Neural cell (in vitro differentiated cells): ENCODE measurements around the gene YAF2. TPM values are rescaled to one million over a fixed set of nuclear protein-coding genes. Genes with fewer than 3 reads are reported as not detected.

Experiments
- H2AFZ ChIP-seq: fragments of 200-600, 300-800 bp; sonication (generic), shearing (Covaris generic); 2 replicates; pipeline ENCODE4 v1.6.0; 2014; ENCODE audit warnings: low read depth, mild to moderate bottlenecking, antibody characterized with exemption, low read length, moderate library complexity
- H3F3A ChIP-seq: fragments of 200-600 bp; shearing (Covaris generic); 2 replicates; pipeline ENCODE4 v1.6.1; 2016; ENCODE audit warnings: mild to moderate bottlenecking, moderate library complexity, mixed read lengths, antibody characterized with exemption, low read length; ENCODE audit not compliant: insufficient read depth, poor library complexity, severe bottlenecking
- H3K27ac ChIP-seq: fragments of 200-600, 300-800 bp; sonication (generic), shearing (Covaris generic); 2 replicates; pipeline ENCODE4 v1.5.1; 2014; ENCODE audit warnings: mild to moderate bottlenecking, low read length, moderate library complexity
- H3K27me3 ChIP-seq: fragments of 300-800, 200-600 bp; sonication (generic), shearing (Covaris generic); 2 replicates; pipeline ENCODE4 v1.6.0; 2014; ENCODE audit warnings: mild to moderate bottlenecking, low read depth, low read length, moderate library complexity; ENCODE audit not compliant: insufficient read depth
- H3K36me3 ChIP-seq: fragments of 300-800, 200-600 bp; sonication (generic), shearing (Covaris generic); 2 replicates; pipeline ENCODE4 v1.5.1; 2014; ENCODE audit warnings: mild to moderate bottlenecking, antibody characterized with exemption, low read length, moderate library complexity; ENCODE audit not compliant: insufficient read depth
- H3K4me2 ChIP-seq: fragments of 300-800, 200-600 bp; sonication (generic), shearing (Covaris generic); 2 replicates; pipeline ENCODE4 v1.6.0; 2014; ENCODE audit warnings: mild to moderate bottlenecking, low read length
- H3K4me3 ChIP-seq: fragments of 300-800, 200-600 bp; sonication (generic), shearing (Covaris generic); 2 replicates; pipeline ENCODE4 v1.5.1; 2014; ENCODE audit warnings: mild to moderate bottlenecking, low read length, moderate library complexity
- H3K79me2 ChIP-seq: fragments of 200-600 bp; shearing (Covaris generic); replicated peaks from 2 replicates; pipeline ENCODE4 v1.6.0; 2014; ENCODE audit warnings: mild to moderate bottlenecking, low read length, moderate library complexity; ENCODE audit not compliant: insufficient read depth
- H3K9ac ChIP-seq: fragments of 300-800, 200-600 bp; sonication (generic), shearing (Covaris generic); 2 replicates; pipeline ENCODE4 v1.6.1; 2016; ENCODE audit warnings: mild to moderate bottlenecking, low read length, mixed read lengths
- H3K9me2 ChIP-seq: fragments of 200-600 bp; shearing (Covaris generic); 2 replicates; pipeline ENCODE4 v1.6.1; 2016; ENCODE audit warnings: mild to moderate bottlenecking, low read length, mixed read lengths; ENCODE audit not compliant: insufficient read depth
- H3K9me3 ChIP-seq: fragments of 200-600, 300-800 bp; sonication (generic), shearing (Covaris generic); 2 replicates; pipeline ENCODE4 v1.6.1; 2016; ENCODE audit warnings: mild to moderate bottlenecking, mixed run types, low read length, moderate library complexity, mixed read lengths
- H4K20me1 ChIP-seq: fragments of 200-600 bp; shearing (Covaris generic); 2 replicates; pipeline ENCODE4 v1.6.1; 2016; ENCODE audit warnings: mild to moderate bottlenecking, mixed run types; ENCODE audit not compliant: insufficient read depth
- EP300 ChIP-seq: fragments of 450-650 bp; conservative IDR thresholded peaks from 2 replicates; pipeline ENCODE4 v1.6.1; 2014; ENCODE audit warnings: antibody characterized with exemption, mild to moderate bottlenecking, moderate library complexity; ENCODE audit not compliant: poor library complexity, severe bottlenecking
- EZH2 ChIP-seq: fragments of 200-600, 300-800 bp; shearing (Covaris generic), sonication (generic); IDR thresholded peaks from 2 replicates; pipeline ENCODE4 v1.6.1; 2014; ENCODE audit warnings: antibody characterized with exemption, low read length, borderline replicate concordance, mild to moderate bottlenecking; ENCODE audit not compliant: insufficient read depth, poor library complexity, severe bottlenecking
- MXI1 ChIP-seq: fragments of 450-650 bp; conservative IDR thresholded peaks from 2 replicates; pipeline ENCODE4 v1.6.1; 2014; ENCODE audit warnings: antibody characterized with exemption, mild to moderate bottlenecking; ENCODE audit not compliant: poor library complexity, severe bottlenecking
- POLR2AphosphoS5 ChIP-seq: IDR thresholded peaks from 2 replicates; pipeline ENCODE4 v1.6.1; 2012
- RAD21 ChIP-seq: fragments of 450-650 bp; conservative IDR thresholded peaks from 2 replicates; pipeline ENCODE4 v1.6.1; 2014; ENCODE audit warnings: antibody characterized with exemption, mild to moderate bottlenecking, moderate library complexity
- SMC3 ChIP-seq: fragments of 450-650 bp; conservative IDR thresholded peaks from 2 replicates; pipeline ENCODE4 v1.6.1; 2014; ENCODE audit warnings: antibody characterized with exemption, mild to moderate bottlenecking, moderate library complexity; ENCODE audit not compliant: poor library complexity
- TAF1 ChIP-seq: IDR thresholded peaks from 2 replicates; pipeline ENCODE4 v1.6.1; 2012; ENCODE audit warnings: low read depth
- polyA plus RNA-seq: library from polyadenylated mRNA; depleted of rRNA; stranded (reverse); fragments of >200 nt; gene quantifications from 2 replicates; pipeline ENCODE4 v1.2.3, GENCODE V29; 2014
- TF ChIP-seq, protein P1 (sequence below): fragments of 450-650 bp; IDR thresholded peaks from 2 replicates; pipeline ENCODE4 v1.5.1; 2014; ENCODE audit warnings: antibody characterized with exemption, mild to moderate bottlenecking, moderate library complexity; ENCODE audit not compliant: poor library complexity, severe bottlenecking
- TF ChIP-seq, protein P2 (sequence below): IDR thresholded peaks from 2 replicates; pipeline ENCODE4 v1.6.1; 2012; ENCODE audit warnings: borderline replicate concordance

YAF2 gene
- polyA plus RNA-seq, 1 donor from 2014 or later: 44.1 TPM

DNA sequence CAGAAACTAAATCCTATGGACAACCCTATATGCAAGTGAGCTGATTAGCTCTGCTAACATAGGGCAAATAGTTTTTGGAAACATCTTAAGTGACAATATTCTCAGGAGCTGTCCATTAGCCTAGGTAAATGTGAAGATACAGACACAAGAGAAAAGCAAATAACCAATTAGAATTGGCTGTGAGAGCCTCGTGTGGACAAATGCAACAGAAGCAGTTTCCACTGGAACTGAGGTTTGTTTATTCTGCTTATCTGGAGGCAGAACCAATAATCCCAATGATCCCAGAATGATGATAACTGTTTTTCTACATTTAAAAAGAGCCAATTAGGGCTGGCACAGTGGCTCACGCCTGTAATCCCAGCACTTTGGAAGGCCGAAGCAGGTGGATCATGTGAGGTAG, 43.2 kb upstream of the YAF2 start:
- Histone ChIP-seq H3K9ac (no peak overlapping the region), H3K4me2 (no peak overlapping the region), H3K9me3 (no peaks in the 10 kb centered on the region), H4K20me1 (no peaks in the 10 kb centered on the region), H3K4me3 (no peak overlapping the region), H3K27me3 (no peaks in the 10 kb centered on the region), H3F3A (no peaks in the 10 kb centered on the region), H3K9me2 (no peaks in the 10 kb centered on the region), H3K79me2 (no peaks in the 10 kb centered on the region), H3K36me3 (no peaks in the 10 kb centered on the region), H2AFZ (no peak overlapping the region), H3K27ac (no peak overlapping the region)
- TF ChIP-seq RAD21: no peak
- TF ChIP-seq, protein P1, sequence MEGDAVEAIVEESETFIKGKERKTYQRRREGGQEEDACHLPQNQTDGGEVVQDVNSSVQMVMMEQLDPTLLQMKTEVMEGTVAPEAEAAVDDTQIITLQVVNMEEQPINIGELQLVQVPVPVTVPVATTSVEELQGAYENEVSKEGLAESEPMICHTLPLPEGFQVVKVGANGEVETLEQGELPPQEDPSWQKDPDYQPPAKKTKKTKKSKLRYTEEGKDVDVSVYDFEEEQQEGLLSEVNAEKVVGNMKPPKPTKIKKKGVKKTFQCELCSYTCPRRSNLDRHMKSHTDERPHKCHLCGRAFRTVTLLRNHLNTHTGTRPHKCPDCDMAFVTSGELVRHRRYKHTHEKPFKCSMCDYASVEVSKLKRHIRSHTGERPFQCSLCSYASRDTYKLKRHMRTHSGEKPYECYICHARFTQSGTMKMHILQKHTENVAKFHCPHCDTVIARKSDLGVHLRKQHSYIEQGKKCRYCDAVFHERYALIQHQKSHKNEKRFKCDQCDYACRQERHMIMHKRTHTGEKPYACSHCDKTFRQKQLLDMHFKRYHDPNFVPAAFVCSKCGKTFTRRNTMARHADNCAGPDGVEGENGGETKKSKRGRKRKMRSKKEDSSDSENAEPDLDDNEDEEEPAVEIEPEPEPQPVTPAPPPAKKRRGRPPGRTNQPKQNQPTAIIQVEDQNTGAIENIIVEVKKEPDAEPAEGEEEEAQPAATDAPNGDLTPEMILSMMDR: no peak
- no peak for TF ChIP-seq SMC3
- no peak for TF ChIP-seq EZH2
- TF ChIP-seq POLR2AphosphoS5: no peak
- no peak for TF ChIP-seq MXI1
- no peak for TF ChIP-seq TAF1
- no peak for TF ChIP-seq EP300
- TF ChIP-seq, protein P2, sequence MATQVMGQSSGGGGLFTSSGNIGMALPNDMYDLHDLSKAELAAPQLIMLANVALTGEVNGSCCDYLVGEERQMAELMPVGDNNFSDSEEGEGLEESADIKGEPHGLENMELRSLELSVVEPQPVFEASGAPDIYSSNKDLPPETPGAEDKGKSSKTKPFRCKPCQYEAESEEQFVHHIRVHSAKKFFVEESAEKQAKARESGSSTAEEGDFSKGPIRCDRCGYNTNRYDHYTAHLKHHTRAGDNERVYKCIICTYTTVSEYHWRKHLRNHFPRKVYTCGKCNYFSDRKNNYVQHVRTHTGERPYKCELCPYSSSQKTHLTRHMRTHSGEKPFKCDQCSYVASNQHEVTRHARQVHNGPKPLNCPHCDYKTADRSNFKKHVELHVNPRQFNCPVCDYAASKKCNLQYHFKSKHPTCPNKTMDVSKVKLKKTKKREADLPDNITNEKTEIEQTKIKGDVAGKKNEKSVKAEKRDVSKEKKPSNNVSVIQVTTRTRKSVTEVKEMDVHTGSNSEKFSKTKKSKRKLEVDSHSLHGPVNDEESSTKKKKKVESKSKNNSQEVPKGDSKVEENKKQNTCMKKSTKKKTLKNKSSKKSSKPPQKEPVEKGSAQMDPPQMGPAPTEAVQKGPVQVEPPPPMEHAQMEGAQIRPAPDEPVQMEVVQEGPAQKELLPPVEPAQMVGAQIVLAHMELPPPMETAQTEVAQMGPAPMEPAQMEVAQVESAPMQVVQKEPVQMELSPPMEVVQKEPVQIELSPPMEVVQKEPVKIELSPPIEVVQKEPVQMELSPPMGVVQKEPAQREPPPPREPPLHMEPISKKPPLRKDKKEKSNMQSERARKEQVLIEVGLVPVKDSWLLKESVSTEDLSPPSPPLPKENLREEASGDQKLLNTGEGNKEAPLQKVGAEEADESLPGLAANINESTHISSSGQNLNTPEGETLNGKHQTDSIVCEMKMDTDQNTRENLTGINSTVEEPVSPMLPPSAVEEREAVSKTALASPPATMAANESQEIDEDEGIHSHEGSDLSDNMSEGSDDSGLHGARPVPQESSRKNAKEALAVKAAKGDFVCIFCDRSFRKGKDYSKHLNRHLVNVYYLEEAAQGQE: no peak

DNA sequence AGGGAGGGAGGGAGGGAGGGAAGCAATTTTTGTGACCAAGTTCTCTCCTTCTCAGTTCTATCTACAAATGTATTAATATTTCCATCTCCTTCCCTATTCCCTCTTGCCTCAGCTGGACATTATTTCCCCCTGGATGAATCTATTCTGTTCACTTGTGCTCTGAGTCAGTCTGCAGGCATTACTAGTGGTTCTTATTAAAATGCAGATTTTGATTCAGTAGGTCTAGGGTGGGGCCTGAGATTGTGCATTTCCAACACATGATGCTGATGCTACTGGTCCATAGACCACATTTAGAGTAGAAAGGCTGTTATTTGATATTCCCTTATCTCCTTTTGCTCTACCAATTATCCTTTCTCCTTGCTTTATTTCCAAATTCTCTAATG, 40.1 kb upstream of the YAF2 start:
- Histone ChIP-seq H3K9me2 (no peaks in the 10 kb centered on the region), H3K27me3 (no peaks in the 10 kb centered on the region)
- no peak for TF ChIP-seq MXI1
- TF ChIP-seq, protein P1: no peak
- no peak for TF ChIP-seq POLR2AphosphoS5
- no peak for TF ChIP-seq EZH2
- no peak for TF ChIP-seq RAD21
- TF ChIP-seq, protein P2: no peak
- TF ChIP-seq SMC3: no peak
- TF ChIP-seq TAF1: no peak
- no peak for TF ChIP-seq EP300

More for the DNA sequence above, 40.1 kb upstream of the YAF2 start:
- Histone ChIP-seq H4K20me1 (no peaks in the 10 kb centered on the region), H3K4me3 (no peak overlapping the region), H3K79me2 (no peaks in the 10 kb centered on the region), H3K27ac (no peak overlapping the region), H3K36me3 (no peaks in the 10 kb centered on the region), H3K4me2 (no peak overlapping the region), H3K9me3 (no peaks in the 10 kb centered on the region), H3K9ac (no peak overlapping the region), H3F3A (no peaks in the 10 kb centered on the region), H2AFZ (no peak overlapping the region)
